Liver (tissue), 3 donors: Measurements from ENCODE around the gene VOPP1.

Experiments used
- ATF3 ChIP-seq: IDR thresholded peaks from 2 replicates; pipeline ENCODE4 v1.6.1; 2016; ENCODE audit warnings: antibody characterized with exemption
- CTCF ChIP-seq: fragments of 150-350 bp; IDR thresholded peaks from 2 replicates; pipeline ENCODE4 v1.5.1; 2017; ENCODE audit warnings: improper control_type of control experiment, low read depth, low read length; ENCODE audit not compliant: missing input control
- MAX ChIP-seq: IDR thresholded peaks from 2 replicates; pipeline ENCODE4 v1.6.1; 2016; ENCODE audit warnings: antibody characterized with exemption
- RXRA ChIP-seq, 2 donors: IDR thresholded peaks; 2 replicates each; pipeline ENCODE4 v1.6.1; 2017 to 2018; ENCODE audit warnings: antibody characterized with exemption in 2 of 2, mild to moderate bottlenecking in 1 of 2
- TAF1 ChIP-seq: conservative IDR thresholded peaks from 2 replicates; pipeline ENCODE4 v1.6.1; 2016; ENCODE audit warnings: antibody characterized with exemption, mild to moderate bottlenecking
- donor health status: healthy.
- donor health status: healthy.

GRCh38 chr7:55490099-55490498 is 82.2 kb downstream of the VOPP1 start:
- TF ChIP-seq MAX (no peak), TAF1 (no peak), ATF3 (no peak), RXRA (IDR thresholded peaks at IDR 0.05) (no peak), CTCF (no peak)
